GM18909 (cell line): Measurements from ENCODE around the gene FOXJ1.

ENCODE experiments used
- ATAC-seq: cut with Tn5 transposase; IDR thresholded peaks from one replicate; pipeline ENCODE4 v1.9.1; 2021; ENCODE audit warnings: mild to moderate bottlenecking; ENCODE audit not compliant: unreplicated experiment, poor library complexity

The FOXJ1 gene

DNA sequence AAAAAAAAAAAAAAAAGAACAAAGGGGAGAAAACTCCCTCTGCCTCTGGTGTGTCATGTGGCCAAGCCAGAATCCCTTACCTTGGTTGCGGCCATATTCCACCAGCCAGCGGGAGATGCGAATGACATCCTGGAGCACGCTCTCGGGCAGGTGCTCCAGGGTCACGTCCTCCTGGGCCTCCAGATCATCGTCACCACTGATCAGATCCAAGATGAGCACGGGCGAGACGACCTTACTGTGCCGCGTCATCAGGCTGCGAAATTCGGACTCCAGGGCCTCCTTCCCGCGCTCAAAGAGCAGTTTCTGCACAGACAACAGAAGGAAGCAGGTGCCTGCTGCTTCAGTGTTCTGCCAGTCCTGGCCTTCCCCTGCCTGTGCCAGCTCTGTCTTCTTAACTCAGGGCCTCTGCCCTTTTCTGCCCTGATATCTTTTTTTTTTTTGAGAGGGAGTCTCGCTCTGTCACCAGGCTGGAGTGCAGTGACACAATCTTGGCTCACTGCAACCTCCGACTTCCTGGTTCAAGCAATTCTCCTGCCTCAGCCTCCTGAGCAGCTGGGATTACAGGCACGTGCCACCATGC lies 43.2 kb downstream of the FOXJ1 start:
- no peak for ATAC-seq

DNA sequence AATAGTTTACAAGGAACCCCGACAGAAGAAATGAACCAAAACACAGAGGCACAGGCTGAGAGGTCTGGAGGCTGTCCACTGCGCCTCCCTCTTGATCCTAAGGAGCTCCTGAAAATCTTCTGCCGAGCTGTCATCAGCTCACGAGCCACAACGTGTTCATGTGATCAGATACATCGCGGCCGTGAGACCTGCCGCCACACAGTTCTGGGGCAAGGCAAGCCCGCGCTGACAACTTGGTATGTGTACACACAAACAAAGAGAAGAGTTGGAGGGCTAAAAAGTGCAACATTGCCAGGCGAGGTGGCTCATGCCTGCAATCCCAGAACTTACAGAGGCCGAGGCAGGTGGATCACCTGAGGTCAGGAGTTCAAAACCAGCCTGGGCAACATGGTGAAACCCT lies 45.1 kb downstream of the FOXJ1 start:
- ATAC-seq = no peak

DNA sequence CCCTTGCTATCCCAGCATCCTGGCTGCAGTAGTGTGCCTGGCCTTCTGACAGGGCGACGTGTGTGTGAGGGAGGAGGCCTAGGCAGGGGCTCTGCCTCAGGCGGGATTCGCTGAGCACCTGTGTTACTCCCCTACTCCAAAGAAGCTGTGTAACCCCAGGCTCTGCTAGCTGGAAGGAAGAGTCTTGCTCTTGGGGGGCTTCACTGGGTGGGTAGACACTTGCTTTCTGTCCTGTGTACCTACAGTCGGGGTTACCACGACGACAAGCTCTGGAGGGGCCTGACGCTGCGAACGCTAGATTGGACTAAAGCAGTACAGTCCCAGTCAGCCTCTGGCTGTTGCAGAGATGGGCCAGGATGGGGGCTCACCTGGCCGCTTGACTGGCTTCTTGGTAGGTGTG lies 47.0 kb downstream of the FOXJ1 start:
- ATAC-seq = no peak

DNA sequence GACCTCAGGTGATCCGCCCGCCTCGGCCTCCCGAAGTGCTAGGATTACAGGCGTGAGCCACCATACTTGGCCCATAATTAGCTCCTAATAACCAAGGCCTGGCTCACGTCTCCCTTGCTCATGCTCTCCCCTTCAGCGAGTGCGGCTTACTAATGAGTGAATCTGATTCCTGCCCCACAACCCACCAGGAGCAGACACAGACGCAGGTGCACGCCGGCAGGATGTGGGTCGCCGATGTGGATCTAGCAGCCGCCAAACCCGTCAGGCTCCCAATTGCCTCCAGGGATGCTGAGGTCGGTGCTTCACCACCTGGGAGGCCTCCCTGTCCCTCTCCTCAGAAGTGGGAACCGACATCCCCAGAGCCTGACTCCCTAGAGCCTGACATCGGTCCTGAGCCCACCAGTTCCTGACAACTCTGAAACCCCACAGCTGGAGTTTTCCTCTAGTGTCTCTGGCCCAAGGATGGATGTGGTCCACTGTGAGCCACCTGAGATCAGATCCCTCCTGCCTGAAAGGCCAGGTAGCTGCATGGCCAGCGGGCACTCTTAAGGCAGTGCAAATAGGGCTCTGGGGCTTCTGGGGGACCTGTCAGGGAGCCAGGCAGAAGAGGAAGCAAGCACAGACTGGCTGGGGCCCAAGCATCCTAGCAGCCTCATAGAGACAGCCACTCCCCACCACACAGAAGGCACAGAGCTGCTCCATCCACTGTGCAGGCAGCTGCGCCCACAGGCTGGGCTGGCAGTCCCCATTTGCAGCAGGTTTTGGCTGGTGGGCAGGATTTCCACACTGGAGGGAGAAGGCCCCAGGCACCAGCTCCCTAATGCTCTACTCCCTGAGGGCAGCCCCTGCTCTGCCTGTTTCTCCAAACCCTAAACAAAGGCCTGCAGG lies 48.3 kb downstream of the FOXJ1 start:
- no peak for ATAC-seq

DNA sequence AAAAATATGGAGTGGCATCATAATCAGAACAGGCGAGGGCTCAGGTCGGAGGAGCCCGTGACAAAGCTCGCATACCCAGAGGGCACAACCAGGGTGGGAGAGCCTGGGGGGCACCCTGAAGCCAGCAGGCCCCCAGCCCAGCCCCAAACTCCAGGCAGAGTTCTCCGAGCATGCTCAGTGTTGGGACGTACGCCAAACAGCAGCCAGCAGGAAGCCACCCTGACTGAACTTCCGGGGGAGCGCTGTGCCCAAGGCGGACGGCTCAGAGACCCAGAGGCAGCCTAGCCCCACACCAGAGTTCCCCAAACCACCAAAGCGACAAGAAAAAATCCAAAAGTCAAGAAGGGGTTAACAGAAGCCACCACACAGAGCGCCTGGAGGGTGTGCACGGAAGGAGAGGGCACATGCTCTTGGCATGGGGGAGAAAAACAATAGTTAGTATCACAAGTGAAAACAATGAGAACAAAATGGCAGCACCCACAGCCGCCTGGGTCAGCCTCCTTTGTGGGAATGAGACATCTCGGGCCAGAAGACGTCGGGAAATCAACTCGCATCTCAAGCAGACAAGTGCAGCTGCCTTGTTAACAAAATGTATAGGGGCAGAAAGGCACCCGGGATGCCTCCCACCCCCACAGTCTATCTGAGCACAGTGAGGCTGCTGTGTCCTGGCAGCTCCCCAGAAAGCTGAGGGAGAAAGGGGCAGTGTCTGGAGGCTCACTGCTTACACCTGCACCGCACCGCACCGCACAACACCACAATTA lies 49.3 kb downstream of the FOXJ1 start:
- ATAC-seq = no peak

DNA sequence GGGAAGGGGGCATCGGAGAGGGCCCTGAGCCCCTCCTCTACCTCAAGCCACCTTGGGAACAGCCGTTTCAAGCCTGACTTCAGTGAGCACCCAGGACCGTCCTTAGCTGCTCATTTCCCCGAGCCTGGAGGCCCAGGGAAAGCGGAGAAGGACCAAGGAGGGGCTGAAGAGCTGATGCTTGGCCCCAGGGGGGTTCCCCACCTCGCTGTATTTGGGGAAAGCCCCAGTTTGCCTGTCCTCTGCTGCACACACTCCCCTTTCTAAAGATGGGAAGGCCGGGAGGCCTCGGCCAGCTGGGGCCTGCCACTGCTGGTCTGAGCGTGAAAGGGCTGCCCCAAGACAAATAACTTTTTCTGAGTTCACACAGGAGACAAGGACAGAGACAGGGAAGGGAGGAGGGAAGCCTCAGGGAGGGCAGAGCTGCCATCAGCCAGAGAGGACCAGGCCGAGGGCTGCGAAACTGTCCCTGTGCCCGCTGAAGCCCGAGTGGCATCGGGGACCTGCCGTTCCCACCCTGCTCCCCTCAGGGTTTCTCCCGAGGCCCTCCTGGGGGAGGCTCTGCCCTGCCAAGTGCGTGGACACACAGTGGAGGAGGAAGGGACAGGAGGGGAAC lies 50.4 kb downstream of the FOXJ1 start:
- ATAC-seq = no peak

DNA sequence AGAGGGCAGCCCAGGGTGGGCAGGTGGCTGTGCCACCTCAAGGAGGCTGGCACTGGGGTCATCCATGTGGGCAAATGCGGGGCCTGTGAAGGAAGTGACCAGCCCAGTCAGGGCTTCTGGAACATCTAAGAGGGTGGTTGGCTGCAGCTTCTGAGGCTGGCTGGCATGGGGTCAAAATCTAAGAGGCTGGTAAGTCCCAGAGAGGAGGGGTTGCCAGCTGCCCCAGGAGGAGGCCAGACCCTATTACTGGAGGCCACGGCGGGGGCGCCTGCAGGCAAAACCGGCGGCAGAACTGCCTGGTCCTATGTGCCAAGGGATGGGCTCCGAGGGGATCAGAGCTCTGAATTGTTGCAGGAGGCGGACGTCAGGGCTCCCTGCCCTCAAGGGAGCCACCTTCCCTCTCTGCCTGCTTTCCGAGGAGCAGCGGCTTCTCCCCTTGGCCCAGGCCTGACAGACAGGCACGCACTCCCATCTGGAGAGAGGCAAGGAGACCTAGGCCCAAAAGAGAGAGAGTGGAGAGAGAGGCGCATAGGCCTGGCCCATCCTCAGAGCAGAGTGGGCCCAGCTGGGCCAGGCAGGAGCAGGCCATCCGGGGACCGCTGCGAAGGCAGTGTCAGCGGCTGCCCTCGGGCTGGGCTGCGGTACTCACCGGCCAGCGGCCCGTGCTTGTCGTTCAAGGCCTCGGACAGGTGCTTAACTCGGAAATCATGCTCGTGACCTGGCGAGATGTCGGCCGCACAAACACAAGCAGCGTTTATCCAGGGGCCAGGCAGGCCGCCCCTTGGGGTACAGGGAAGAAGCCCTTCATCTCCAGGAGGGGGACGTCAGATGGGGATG lies 51.1 kb downstream of the FOXJ1 start:
- ATAC-seq = no peak

DNA sequence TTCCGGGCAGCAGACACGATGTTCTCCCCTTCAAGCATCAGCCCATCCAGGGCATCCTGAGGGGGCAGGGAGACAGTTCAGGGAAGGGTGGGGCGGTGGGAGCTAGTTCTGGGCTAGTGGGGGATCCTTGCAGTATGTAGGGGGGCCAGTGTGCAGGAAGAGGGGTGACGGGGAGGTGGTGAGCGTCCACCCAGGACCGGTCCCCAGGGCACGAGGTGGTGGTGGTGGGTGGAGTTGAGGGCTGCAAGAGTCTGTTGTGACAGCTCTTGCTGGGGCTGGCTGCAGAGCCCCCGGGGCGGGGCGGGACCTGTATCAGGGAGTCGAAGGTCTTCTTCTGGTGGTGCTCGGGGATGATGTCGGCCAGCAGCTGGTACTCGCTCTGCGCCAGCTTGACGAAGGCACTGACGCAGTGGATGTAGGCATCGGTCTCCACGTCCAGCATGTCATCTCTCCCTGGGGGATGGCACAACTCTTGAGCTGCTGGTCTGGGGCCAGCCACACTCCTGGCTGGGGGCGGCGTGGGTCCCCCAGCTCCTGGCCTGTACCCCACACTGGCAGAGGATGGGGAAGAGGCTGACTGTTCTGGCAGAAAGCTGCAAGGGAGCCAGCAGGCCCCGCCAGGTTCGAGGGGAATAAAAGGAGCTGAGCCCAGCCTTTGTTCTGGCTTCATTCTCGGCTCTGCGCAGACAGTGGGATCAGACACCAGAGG lies 52.0 kb downstream of the FOXJ1 start:
- ATAC-seq = no peak

DNA sequence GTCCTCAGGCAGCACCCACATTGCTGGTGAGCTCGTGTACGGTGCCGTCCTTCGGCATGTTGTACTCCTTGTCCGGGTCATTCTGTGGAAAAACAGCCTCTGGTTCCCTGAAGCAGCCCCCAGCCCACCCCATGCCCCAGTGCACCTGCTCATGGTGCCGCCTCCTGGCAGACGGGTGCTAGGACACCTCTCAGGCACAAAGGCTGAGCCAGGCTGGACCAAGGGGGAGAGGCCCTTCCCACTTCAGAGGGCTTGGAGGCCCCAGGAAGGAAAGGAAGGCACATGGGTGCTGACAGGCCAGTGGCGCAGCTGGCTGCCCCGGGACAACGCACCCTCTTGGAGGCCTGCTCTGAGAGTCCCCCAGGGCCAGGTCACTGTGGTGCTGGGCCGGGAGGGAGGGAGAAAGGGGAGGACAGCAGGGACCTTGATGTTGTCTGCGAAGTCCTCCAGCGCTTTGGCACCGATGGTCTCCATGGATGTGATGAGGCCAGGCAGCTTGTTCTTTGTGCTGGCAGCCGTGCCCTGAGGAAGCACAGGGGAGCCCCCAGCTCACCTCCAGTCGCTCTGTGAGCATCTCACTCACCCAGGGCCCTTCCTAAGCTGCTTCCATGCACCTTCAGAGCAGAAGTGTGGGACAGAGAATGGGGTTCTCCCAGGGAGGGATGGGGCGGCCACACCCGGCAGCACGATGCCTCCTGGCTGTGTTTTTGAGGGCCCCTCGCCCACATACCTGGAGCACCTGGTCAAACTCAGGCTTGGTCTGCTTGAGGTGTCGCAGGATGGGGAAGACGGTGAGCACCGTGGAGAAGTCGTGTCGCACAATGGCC lies 52.8 kb downstream of the FOXJ1 start:
- no peak for ATAC-seq

DNA sequence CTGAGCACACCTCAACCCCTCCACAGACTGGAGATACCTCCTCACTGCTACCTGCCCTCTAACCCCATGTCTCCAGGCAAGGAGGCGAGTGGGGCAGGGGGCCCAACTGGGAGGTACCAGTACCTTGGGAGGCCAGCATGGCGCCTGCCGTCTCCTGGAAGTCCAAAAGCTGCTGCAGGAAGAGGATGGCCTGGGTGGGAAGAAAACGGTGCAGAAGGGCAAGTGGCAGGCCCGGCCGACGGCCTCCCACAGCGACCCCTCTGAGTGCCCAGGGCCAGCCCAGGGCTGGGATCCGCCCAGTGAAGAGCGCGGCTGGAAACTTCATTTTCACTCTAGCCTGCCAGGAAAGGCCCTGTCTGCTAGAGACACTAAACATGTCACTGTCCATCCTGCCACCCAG lies 53.5 kb downstream of the FOXJ1 start:
- ATAC-seq = no peak

DNA sequence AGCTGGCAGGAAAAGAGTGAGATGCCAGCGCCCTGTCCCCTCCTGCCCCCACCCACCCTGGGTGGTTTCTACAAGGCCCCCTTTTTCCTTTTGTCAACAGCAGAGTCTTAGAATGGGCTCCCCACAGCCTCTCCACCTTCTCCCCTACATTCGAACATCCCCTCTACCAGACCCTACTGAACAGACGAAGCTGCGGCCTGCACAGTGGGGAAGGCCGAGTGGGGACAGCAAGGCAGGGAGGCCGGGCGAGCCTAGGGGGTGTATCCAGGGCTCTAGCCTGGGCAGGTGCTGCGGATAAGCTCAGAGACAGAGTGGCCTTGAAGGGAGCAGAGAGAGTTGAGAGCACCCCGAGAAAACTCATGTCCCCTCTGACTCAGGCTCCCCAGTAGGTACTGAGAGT lies 54.7 kb downstream of the FOXJ1 start:
- ATAC-seq = no peak
